NCI-H1092 treated with DMSO at 0.1 percent for 48 hours (cell line): ENCODE data around the gene VPS9D1.
"Not testable (repeated sequence)": the region's sequence is repeated elsewhere in the genome, so short reads cannot be mapped to it uniquely, and the experiment has no call there.

ENCODE experiments used
- DNase-seq: peaks from one replicate; lab custom pipeline; 2025; lab: John Stamatoyannopoulos, UW

The VPS9D1 gene

GRCh38 chr16:89693931-89694783 is 26.5 kb downstream of the VPS9D1 start:
- DNase-seq: no peak

- DNase-seq: no peak
Observed at GRCh38 chr16:89693289-89693731, 27.4 kb downstream of the VPS9D1 start.

- no peak for DNase-seq
Observed at GRCh38 chr16:89691986-89692569, 28.6 kb downstream of the VPS9D1 start.

GRCh38 chr16:89691231-89691985 is 29.3 kb downstream of the VPS9D1 start:
- no peak for DNase-seq

- DNase-seq: no peak
Observed at GRCh38 chr16:89690392-89690901, 30.3 kb downstream of the VPS9D1 start.

- DNase-seq: not testable (repeated sequence)
Observed at GRCh38 chr16:89689621-89690020, 31.1 kb downstream of the VPS9D1 start.

- DNase-seq: no peak
Observed at GRCh38 chr16:89689142-89689541, 31.6 kb downstream of the VPS9D1 start.

GRCh38 chr16:89688395-89688794 is 32.3 kb downstream of the VPS9D1 start:
- DNase-seq: no peak

- peak; percentile 47 for DNase-seq
Observed at GRCh38 chr16:89687092-89687940, 33.4 kb downstream of the VPS9D1 start.

GRCh38 chr16:89686520-89687091 is 34.1 kb downstream of the VPS9D1 start, which contains the start of gene CDK10:
TSS of gene CDK10 (plus strand) at chr16:89686689. CDS start at chr16:89686711, 22 bp downstream.
- DNase-seq: peak; percentile 94

- no peak for DNase-seq
Observed at GRCh38 chr16:89685916-89686315, 34.8 kb downstream of the VPS9D1 start.

GRCh38 chr16:89678258-89678657 is 42.4 kb downstream of the VPS9D1 start:
- DNase-seq: no peak

- DNase-seq: no peak
Observed at GRCh38 chr16:89672177-89672941, 48.3 kb downstream of the VPS9D1 start.

GRCh38 chr16:89671565-89671964 is 49.1 kb downstream of the VPS9D1 start:
- DNase-seq: not testable (repeated sequence)

GRCh38 chr16:89670496-89671431 is 49.9 kb downstream of the VPS9D1 start:
- no peak for DNase-seq

- no peak for DNase-seq
Observed at GRCh38 chr16:89669755-89670154, 50.9 kb downstream of the VPS9D1 start.

GRCh38 chr16:89668790-89669158 is 51.9 kb downstream of the VPS9D1 start:
- no peak for DNase-seq

GRCh38 chr16:89667633-89668032 is 53.1 kb downstream of the VPS9D1 start:
- no peak for DNase-seq

- DNase-seq: not testable (repeated sequence)
Observed at GRCh38 chr16:89667000-89667399, 53.7 kb downstream of the VPS9D1 start.
